Measurements from ENCODE around the gene C1QTNF3.
"Not testable (repeated sequence)": the region's sequence is repeated elsewhere in the genome, so short reads cannot be mapped to it uniquely, and the experiment has no call there.

Gene C1QTNF3

GRCh38 chr5:34043099-34043876 lies at the start of gene C1QTNF3:
C1QTNF3 (minus strand) TSS chr5:34043213; CDS start chr5:34043125, 88 bp downstream.
- DNase-seq, result no peak

GRCh38 chr5:34091039-34091438 lies 48.0 kb upstream of the C1QTNF3 start:
- DNase-seq, result not testable (repeated sequence)

- DNase-seq, result not testable (repeated sequence)
These were observed 46.8 kb upstream of the C1QTNF3 start for GRCh38 chr5:34089802-34090201.

- not testable (repeated sequence) for DNase-seq
These were observed 44.7 kb upstream of the C1QTNF3 start for GRCh38 chr5:34087728-34088127.

GRCh38 chr5:34083898-34084297 lies 40.9 kb upstream of the C1QTNF3 start:
- DNase-seq, result not testable (repeated sequence)

- DNase-seq, result not testable (repeated sequence)
These were observed 36.5 kb upstream of the C1QTNF3 start for GRCh38 chr5:34079505-34079904.

- not testable (repeated sequence) for DNase-seq
These were observed 34.6 kb upstream of the C1QTNF3 start for GRCh38 chr5:34077636-34078035.

GRCh38 chr5:34076719-34077364 lies 33.8 kb upstream of the C1QTNF3 start:
- DNase-seq, result not testable (repeated sequence)

GRCh38 chr5:34074472-34074871 lies 31.5 kb upstream of the C1QTNF3 start:
- not testable (repeated sequence) for DNase-seq

- not testable (repeated sequence) for DNase-seq
These were observed 31.1 kb upstream of the C1QTNF3 start for GRCh38 chr5:34074071-34074470.

- not testable (repeated sequence) for DNase-seq
These were observed 27.6 kb upstream of the C1QTNF3 start for GRCh38 chr5:34070626-34071025.

GRCh38 chr5:34064656-34065055 lies 21.6 kb upstream of the C1QTNF3 start:
- DNase-seq, result no peak

GRCh38 chr5:34062419-34062818 lies 19.4 kb upstream of the C1QTNF3 start:
- no peak for DNase-seq

- DNase-seq, result no peak
These were observed 19.0 kb upstream of the C1QTNF3 start for GRCh38 chr5:34061993-34062392.

GRCh38 chr5:34059977-34060376 lies 17.0 kb upstream of the C1QTNF3 start:
- no peak for DNase-seq

- DNase-seq, result no peak
These were observed 15.5 kb upstream of the C1QTNF3 start for GRCh38 chr5:34058532-34058931.

GRCh38 chr5:34057569-34057968 lies 14.6 kb upstream of the C1QTNF3 start:
- no peak for DNase-seq

- DNase-seq, result no peak
These were observed 14.1 kb upstream of the C1QTNF3 start for GRCh38 chr5:34057118-34057517.

- no peak for DNase-seq
These were observed 12.7 kb upstream of the C1QTNF3 start for GRCh38 chr5:34055667-34056066.

- DNase-seq, result no peak
These were observed 11.4 kb upstream of the C1QTNF3 start for GRCh38 chr5:34054400-34054729.

GRCh38 chr5:34053571-34054399 lies 10.8 kb upstream of the C1QTNF3 start:
- DNase-seq, result no peak

GRCh38 chr5:34053133-34053532 lies 10.1 kb upstream of the C1QTNF3 start:
- no peak for DNase-seq

GRCh38 chr5:34051374-34051980 lies 8.5 kb upstream of the C1QTNF3 start:
- DNase-seq, result no peak

Measured in NCI-H2029 treated with DMSO at 0.1 percent for 48 hours (cell line).